RPMI8226 (cell line): Measurements from ENCODE around the gene PTPRN2.

ENCODE experiments used
- DNase-seq: peaks from one replicate; pipeline ENCODE4 v3.0.0-alpha.2; 2015

The PTPRN2 gene

GRCh38 chr7:157772486-157773130 lies 815.0 kb downstream of the PTPRN2 start:
- no peak for DNase-seq

GRCh38 chr7:157771689-157772088 lies 815.9 kb downstream of the PTPRN2 start:
- DNase-seq: no peak

GRCh38 chr7:157770716-157771320 lies 816.8 kb downstream of the PTPRN2 start:
- no peak for DNase-seq

- peak; percentile 64 for DNase-seq
Measured at GRCh38 chr7:157769526-157770215, 818.0 kb downstream of the PTPRN2 start.

- DNase-seq: no peak
Measured at GRCh38 chr7:157769086-157769485, 818.5 kb downstream of the PTPRN2 start.

- no peak for DNase-seq
Measured at GRCh38 chr7:157768198-157768597, 819.4 kb downstream of the PTPRN2 start.

GRCh38 chr7:157767506-157768197 lies 820.0 kb downstream of the PTPRN2 start:
- DNase-seq: no peak

GRCh38 chr7:157766098-157766497 lies 821.5 kb downstream of the PTPRN2 start:
- no peak for DNase-seq

GRCh38 chr7:157764946-157765537 lies 822.6 kb downstream of the PTPRN2 start:
- no peak for DNase-seq

- DNase-seq: no peak
Measured at GRCh38 chr7:157764193-157764592, 823.4 kb downstream of the PTPRN2 start.

GRCh38 chr7:157763279-157764000 lies 824.2 kb downstream of the PTPRN2 start:
- DNase-seq: no peak

GRCh38 chr7:157762824-157763223 lies 824.8 kb downstream of the PTPRN2 start:
- DNase-seq: no peak

GRCh38 chr7:157760004-157760730 lies 827.5 kb downstream of the PTPRN2 start:
- DNase-seq: no peak

- no peak for DNase-seq
Measured at GRCh38 chr7:157759246-157759805, 828.3 kb downstream of the PTPRN2 start.

- no peak for DNase-seq
Measured at GRCh38 chr7:157758468-157759245, 829.0 kb downstream of the PTPRN2 start.

- no peak for DNase-seq
Measured at GRCh38 chr7:157757776-157758467, 829.7 kb downstream of the PTPRN2 start.

- DNase-seq: no peak
Measured at GRCh38 chr7:157757211-157757610, 830.4 kb downstream of the PTPRN2 start.

- no peak for DNase-seq
Measured at GRCh38 chr7:157755741-157756140, 831.9 kb downstream of the PTPRN2 start.

GRCh38 chr7:157754416-157754790 lies 833.2 kb downstream of the PTPRN2 start:
- DNase-seq: no peak
